GM12878 (cell line): ENCODE results near the gene AAR2.

ENCODE experiments used
- ATF2 ChIP-seq: IDR thresholded peaks from 2 replicates; pipeline ENCODE4 v1.6.1; 2012; ENCODE audit warnings: low read length, inconsistent platforms
- CTCF ChIP-seq, 3 experiments: IDR thresholded peaks in 2 of 3; conservative IDR thresholded peaks in 1 of 3; 2 replicates each; pipeline ENCODE4 v1.5.1; 2011; ENCODE audit warnings: low read depth in 3 of 3, low read length in 3 of 3, mild to moderate bottlenecking in 3 of 3, control low read depth in 2 of 3, moderate library complexity in 2 of 3, inconsistent platforms in 1 of 3, mixed read lengths in 1 of 3; ENCODE audit not compliant: control insufficient read depth in 2 of 3, insufficient read depth in 1 of 3; ENCODE audit errors: extremely low read depth in 1 of 3
- EP300 ChIP-seq, 2 experiments: fragments of 150-350 bp in 1 of 2; IDR thresholded peaks; 2 replicates each; pipeline ENCODE4 v1.6.1; 2011 to 2012; ENCODE audit warnings: low read depth in 2 of 2, low read length in 2 of 2, borderline replicate concordance in 1 of 2, improper control_type of control experiment in 1 of 2, inconsistent platforms in 1 of 2; ENCODE audit not compliant: control insufficient read depth in 1 of 2
- EZH2 ChIP-seq: IDR thresholded peaks from 2 replicates; pipeline ENCODE4 v1.6.1; 2012; ENCODE audit warnings: low read depth, mild to moderate bottlenecking, control low read depth, inconsistent platforms, low read length, borderline replicate concordance; ENCODE audit not compliant: control insufficient read depth
- MAX ChIP-seq: IDR thresholded peaks from 2 replicates; pipeline ENCODE4 v1.6.1; 2012; ENCODE audit warnings: low read depth, low read length, improper control_type of control experiment
- MLLT1 ChIP-seq: fragments of 450-650 bp; IDR thresholded peaks from 2 replicates; pipeline ENCODE4 v1.6.1; 2016; ENCODE audit warnings: mild to moderate bottlenecking
- NFIC ChIP-seq: IDR thresholded peaks from 2 replicates; pipeline ENCODE4 v1.6.1; 2012; ENCODE audit warnings: low read depth, mild to moderate bottlenecking, inconsistent platforms, low read length, moderate library complexity
- NR2F1 ChIP-seq: fragments of 450-650 bp; conservative IDR thresholded peaks from 2 replicates; pipeline ENCODE4 v1.6.1; 2017; ENCODE audit warnings: mild to moderate bottlenecking
- SREBF2 ChIP-seq: IDR thresholded peaks from 2 replicates; pipeline ENCODE4 v1.6.1; 2012; ENCODE audit warnings: mild to moderate bottlenecking, low read length
- ZSCAN29 ChIP-seq: fragments of 450-650 bp; IDR thresholded peaks from 2 replicates; pipeline ENCODE4 v1.6.1; 2017; ENCODE audit warnings: mild to moderate bottlenecking, moderate library complexity

- TF ChIP-seq NFIC (no peak), SREBF2 (no peak), ZSCAN29 (no peak), MLLT1 (no peak), NR2F1 (no peak), CTCF (IDR thresholded peaks at IDR 0.05 in 2 of 3, conservative IDR thresholded peaks at IDR 0.05 in 1 of 3; ENCODE audit: control insufficient read depth in 2 of 3, extremely low read depth in 1 of 3, insufficient read depth in 1 of 3, low read depth in 3 of 3, low read length in 3 of 3) (no peak), EP300 (IDR thresholded peaks at IDR 0.05; ENCODE audit: borderline replicate concordance in 1 of 2, control insufficient read depth in 1 of 2, low read depth in 2 of 2, low read length in 2 of 2) (no peak), ATF2 (no peak), EZH2 (no peak), MAX (no peak)
Observed at GRCh38 chr20:36255445-36255844, 19.2 kb downstream of the AAR2 start.
